NK-92 (cell line): ENCODE measurements around the gene MYL7.
"Not testable (repeated sequence)": the region's sequence is repeated elsewhere in the genome, so short reads cannot be mapped to it uniquely, and the experiment has no call there.

ENCODE experiments used
- DNase-seq: peaks from one replicate; lab custom pipeline; 2025; ENCODE audit not compliant: unreplicated experiment; lab: John Stamatoyannopoulos, UW

The MYL7 gene

DNA sequence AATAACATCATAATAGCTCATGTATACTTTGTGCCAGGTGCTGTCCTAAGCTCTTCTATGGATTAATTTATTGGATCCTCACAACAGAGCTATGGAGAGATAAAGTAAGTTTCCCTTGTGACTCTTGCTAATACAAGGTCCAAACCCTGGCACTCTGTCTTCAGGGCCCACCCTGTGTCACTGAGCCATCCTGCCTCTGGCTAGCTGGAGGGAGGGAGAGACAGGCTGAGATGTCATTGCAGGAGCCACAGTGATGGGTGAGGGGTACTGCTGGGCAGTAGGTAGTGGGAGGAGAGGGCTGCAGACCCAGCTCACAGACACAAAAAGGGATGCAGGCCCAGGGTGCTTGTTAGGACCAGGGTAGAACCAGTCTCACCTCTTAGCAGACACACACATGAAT, 31.2 kb upstream of the MYL7 start:
- DNase-seq = no peak

DNA sequence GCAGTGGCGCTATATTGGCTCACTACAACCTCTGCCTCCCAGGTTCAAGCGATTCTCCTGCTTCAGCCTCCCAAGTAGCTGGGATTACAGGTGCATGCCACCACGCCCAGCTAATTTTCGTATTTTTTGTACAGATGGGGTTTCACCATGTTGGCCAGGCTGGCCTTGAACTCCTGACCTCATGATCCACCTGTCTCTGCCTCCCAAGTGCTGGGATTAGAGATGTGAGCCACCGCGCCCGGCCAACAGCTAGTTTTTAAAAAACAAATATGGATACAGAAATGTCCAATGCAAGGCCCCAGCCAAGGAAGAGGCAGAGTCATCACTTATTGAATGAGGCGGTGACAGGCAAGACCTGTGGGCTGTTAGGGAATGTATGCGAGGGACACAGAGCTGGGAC, 30.8 kb upstream of the MYL7 start:
- not testable (repeated sequence) for DNase-seq

DNA sequence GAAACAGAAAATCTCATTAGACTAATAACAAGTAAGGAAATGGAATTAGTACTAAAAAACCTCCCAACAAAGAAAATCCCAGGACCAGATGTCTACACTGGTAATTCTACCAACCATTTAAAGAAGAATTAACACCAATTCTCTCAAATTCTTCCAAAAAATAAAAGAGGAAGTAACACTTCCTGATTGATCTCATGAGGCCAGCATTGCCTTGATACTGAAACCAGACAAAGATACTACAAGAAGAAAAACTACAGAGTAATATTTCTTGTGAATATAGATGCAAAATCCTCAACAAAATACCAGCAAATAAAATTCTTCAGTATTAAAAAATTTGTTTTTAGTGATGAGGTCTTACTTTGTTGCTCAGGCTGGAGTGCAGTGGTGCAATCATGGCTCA, 26.8 kb upstream of the MYL7 start:
- DNase-seq = no peak

DNA sequence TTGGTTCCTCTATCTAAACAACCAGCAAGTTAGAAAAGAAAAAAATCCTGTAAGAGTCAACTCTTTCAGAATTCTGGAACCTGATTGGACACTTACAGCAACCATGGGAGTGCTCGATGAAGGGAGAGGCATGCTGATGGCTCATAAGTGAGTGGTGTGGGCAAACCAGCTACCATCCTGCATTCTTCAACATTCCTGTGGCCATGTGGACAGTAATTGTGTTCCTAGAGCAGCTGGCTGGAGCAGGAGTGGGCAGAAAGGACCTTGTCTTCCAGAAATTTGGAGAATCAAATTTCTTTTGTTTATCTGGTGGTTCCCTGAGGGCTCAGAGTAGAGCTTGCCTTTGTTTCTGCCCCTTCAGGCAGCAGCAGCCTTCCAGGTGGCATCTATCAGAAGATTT, 22.5 kb upstream of the MYL7 start:
- no peak for DNase-seq

DNA sequence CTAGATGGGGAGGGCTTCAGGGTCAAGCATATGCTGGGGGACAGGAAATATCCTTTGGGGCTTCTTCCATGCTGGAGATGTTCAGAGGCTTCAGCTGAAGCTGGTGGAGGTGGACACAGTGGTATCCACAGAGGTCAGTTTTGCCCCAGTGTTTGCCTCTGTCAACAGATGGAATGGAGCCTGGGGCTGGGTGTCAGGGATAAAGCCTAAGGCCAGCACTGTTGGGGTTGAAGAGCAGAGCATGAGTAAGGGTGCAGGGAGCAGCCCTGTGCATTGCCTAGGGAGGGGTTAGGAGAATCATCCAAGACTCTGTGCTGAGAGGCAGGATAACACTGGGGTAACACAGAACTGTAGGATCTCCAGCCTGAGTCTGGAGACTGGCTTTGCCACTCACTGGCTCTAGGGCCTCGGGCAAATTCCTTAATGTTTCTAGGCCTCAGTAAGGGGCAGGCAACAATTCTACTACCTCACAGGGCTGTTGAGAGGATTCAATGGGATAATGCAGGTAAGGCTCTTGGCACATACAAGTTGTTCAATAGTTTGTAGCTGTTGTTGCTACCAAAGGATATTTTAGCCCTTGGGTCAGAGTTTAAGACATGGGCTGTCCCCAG, 21.8 kb upstream of the MYL7 start:
- no peak for DNase-seq

DNA sequence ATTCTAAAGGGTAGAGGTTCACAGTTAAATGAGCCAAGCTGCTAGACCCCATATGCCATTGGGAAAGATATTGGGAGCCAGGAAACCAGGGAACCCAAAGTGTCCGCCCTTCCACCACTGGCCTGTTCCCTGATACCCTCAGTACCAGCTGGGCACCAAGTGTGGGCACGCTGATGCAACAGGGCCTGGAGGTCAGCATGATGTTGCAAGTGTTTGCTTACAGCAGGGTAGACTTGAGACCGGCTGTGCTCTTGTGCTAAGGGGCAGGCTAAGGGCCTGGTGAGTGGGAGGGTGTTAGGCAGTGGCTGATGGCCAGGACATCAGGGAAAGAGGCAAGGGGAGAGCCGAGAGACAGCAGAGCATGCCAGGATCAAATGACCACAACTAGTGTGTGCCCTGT, 21.0 kb upstream of the MYL7 start:
- DNase-seq = no peak

DNA sequence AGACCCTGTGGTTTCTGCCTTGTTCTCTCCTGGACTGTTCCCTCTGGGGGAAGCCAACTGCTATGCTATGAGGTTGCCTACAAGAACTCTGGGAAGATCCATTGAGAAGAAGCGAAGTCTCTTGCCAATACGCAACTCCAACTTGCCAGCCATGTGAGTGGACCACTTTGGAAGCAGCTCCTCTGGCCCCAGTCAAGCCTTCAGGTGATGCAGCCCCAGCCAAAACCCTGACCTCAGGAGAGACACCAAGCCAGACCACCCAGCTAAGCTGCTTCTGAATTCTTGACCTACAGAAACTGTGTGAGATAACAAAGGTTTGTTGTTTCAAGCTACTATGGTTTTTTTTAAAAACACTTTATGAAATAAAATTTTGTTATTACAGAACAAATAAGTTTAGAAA, 20.2 kb upstream of the MYL7 start:
- DNase-seq = no peak

DNA sequence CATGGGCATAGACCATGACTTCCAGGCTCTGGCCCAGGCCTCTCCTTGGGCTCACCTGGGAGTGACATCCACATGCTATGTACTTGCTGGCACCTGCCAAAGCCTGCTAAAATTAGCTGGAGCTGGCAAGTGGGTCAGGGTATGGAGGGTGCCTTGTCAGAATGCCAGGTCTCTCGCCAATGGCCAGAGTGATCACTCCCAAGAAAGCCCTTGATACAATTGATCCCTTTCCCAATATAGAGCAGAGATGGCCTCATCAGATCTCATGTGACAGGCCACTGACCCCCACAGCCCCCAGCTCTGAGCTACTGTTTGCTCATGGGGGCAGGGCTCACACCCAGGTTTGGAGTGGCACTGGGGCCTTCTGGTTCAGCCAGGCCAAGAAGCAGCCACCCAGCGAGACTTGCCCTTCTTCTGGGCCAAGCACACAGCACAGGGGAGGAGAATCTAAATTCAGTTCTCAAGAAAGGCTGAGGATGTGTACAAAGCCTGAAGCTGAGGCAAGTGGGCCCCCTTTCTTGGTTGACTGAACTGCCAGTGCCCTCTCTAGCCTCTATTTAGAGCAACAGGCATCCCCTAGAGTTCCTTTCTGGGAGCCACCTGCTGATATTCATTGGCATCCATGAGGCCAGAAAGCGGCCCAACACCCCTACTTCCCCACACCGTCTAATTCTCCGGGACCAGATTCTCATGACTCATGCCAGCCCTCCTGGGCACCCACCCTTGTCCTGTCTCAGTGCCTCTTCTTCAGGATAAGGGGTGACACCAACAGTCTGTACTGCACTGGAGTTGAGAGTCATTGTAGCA, 18.9 kb upstream of the MYL7 start:
- DNase-seq = no peak

DNA sequence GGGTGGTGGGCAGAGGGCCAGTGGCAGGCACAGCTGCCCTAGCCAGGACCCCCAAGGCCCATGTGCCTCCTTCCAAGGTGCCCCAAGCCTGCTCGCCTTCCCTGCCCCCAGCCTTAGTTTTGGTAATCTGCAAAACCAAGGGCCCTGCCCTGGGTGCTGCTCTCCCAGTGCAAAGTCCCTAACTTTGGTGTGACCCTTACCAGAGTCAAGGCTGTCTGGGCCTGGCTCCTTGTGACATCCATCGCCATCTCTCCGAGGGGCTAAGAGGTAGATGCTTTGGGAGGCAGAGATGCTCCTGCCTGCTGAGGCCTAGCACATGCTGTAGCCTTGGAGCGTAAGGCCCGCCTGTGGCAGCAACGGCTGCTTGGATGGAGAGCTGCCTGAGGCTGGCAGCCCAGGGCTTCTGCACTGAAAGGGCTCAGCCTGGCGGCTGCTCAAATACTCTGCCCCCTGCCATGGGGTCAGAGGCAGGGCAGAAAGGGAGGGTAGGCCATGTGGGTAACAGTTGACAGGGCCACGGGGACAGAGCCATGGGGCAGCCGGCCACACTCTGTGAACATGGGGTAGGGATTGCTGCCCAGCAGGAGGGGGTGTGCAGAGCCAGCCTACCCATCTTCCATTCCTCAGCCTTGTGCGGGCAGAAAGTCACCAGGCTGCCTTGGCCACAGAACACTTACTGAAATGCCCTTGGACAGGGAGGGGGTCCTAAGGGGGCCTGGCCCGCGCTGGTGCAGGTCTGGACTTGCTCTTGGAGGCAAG, 17.9 kb upstream of the MYL7 start:
- no peak for DNase-seq

DNA sequence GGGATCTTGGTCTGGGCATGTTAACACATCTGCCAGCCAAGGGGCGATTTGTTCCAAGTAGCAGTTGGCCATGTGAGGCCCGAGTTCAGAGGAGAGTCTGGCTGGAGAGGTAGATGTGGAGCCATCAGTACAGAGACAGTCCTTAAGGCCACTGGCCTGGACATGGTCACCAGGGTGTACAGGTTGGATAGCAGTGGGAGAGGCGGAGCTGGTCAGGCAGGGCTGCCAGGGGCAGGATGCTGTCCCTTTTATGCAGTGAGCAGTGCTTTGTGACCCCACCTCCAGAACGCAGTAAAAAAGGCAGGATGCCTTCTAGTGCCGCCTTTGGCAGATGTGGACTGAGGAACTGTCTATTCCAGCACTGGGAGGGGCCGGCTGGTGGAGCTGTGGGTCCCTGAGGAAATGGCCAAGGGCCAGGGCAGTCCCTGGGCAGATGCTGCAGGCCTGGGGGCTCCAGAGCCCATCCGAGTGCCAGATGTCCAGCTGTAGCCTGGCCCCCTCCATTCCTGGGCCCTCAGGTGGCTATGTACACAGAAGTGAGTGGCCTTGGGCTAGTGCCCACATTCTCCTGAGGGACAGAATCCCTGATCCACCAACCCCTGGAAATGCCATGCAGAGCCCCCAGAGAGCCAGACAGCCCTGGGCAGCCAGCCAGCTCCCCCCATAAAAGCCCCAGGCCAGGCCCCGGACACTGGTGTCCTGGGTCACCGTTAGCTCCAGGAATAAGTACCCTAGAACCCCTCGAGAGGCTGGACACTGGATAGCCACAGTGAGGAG, 17.2 kb upstream of the MYL7 start:
- DNase-seq = no peak

DNA sequence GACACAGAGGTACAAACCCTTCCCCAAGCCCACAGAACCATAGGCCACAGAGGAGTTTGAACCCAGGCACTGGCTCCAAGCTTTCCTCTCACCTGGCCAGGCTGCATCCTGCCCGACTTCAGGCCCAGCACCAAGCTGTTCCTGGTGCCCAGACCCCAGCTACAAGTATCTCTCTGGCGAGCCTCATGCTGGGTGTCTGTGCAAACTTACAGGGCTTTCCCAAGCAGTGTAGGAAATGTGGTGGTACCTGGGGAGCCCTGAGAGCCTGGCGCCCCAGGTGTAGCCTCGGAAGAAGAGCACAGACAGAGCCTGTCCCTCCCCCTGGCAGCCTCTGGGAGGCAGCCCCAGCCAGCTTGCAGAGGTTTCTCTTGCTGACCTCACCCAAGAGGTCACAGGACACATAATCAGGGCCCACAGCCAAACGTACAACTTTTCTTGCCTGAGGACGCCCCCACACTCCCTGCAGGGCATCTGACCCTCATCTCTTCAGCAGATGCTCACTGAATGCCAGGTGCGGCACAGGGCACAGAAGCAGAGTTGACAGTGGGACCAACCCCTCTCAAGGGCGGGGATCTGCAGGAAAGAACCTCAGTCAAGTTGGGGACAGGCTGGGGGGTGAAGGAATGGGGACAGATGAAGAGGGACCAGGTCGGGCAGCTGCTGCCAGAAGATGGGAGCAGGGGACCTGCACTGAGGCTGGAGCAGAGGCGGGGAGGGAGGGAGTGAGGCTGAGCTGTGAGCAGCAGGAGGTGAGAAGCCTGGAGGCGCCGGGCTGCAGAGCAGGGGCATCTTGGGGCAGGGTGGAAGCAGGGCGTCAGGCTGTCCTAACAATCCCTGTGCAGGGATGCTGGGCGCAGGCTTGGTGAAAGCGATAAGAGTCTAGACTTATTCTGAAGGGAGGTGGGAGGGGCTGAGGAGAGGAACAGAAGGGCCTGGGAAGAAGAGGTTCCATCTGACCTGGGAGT, 16.3 kb upstream of the MYL7 start:
- DNase-seq = no peak

DNA sequence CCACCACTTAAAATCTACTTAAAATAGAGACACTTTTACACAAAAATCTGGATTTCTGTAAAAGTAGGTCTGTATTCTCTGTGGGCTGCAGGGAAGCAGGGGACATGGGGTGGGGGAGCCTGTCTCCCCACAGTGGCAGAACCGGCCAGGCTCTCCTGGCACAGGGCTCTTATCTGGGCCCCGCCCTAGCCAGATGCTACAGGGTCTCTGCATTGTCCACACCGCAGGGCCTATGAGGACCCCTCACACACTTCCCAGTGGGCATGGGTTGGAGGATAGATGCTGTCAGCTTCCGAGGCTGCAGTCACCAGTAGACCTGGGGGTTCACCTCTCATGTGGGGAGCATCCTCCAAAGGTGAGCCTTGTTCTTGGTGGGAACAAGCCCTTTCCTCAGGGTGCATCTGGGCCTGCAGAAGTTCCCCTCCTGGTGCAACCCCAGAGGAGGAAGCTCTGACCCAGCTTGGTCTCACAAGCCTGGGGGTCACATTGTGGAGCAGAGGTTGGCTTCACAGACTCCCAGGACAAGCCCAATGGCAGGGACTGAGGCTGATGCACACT, 15.4 kb upstream of the MYL7 start:
- no peak for DNase-seq

DNA sequence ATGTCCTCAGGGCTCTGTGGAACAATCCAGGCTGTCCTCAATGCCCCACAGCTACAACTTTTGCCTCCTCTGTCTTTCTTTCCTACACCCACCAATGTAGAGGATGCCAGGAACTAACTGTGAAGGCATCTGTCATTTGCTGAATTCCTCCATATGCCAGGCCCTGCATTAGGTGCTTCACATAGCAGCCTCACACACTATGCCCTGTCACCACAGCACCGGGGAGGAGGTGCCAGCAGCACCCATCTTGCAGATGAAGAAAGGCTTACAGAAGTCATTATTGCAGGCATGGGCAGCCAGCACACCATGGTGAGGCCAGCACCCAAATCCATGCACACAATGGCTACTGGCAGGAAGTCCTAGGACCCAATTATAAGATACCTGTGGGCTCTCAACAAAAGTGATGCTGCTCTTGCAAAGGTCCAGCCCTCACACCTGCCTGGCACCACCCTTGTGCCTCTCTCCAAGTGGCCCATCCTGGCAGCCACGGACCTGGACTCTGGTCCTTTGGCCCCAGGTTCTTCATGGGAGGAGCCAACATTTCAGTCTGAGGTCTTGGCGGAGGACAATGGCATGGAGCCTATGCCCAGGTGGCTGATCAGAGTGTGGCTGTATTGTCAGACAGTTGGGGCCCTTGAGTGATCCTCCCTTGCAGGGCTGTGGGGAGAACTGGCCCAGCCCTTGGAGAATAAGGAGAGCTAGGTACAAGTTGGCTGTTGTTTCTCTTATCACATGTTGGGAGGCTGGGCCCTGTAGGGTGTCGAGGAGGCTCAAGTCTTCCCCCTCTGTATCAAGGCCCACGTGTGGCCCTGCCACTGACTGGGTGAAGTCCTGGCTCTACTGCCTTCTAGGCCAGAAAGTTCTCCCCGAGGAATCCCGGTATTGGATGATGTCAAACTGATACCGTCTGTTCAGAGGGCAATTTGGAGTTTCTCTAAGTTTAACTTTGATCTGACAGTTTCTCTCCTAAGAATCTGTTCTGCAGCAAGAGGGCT, 14.4 kb upstream of the MYL7 start:
- no peak for DNase-seq

DNA sequence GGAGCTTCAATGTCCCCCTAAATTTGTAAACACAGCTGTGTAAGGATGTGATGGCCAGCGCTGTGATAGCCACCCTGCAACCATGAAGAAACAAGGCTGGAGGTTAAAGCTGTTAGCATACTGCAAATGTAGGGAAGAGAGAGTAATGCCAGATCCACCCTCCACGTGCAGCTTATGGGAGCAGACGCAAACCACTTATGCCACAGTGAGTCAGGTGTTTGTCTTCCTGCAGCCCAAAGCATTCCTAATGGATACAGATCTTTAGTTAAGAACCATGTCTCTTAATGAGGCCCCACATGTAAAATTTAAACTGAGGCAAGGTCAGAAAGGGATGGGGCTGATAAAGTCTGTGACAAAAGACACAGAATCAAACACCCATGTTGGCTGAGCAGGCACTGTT, 13.6 kb upstream of the MYL7 start:
- DNase-seq = no peak

DNA sequence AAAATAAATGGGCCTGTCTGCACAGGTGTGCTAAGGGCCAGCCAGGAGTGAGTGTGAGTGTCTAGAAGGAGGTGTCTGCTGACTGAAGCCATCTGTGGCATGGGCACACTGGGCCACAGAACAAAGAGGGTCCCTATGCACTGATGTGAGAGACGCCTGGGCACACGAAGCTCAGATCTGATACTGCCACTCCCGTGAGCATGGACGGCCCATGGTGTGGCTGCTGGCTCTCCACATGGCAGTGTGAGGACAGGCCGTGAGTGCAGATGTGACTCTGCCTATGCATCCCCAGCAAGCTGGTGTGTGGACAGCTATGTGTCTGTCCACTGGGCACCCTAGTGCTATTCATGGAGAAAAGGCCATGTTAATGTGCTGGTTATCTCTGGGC, 12.8 kb upstream of the MYL7 start:
- DNase-seq = no peak

DNA sequence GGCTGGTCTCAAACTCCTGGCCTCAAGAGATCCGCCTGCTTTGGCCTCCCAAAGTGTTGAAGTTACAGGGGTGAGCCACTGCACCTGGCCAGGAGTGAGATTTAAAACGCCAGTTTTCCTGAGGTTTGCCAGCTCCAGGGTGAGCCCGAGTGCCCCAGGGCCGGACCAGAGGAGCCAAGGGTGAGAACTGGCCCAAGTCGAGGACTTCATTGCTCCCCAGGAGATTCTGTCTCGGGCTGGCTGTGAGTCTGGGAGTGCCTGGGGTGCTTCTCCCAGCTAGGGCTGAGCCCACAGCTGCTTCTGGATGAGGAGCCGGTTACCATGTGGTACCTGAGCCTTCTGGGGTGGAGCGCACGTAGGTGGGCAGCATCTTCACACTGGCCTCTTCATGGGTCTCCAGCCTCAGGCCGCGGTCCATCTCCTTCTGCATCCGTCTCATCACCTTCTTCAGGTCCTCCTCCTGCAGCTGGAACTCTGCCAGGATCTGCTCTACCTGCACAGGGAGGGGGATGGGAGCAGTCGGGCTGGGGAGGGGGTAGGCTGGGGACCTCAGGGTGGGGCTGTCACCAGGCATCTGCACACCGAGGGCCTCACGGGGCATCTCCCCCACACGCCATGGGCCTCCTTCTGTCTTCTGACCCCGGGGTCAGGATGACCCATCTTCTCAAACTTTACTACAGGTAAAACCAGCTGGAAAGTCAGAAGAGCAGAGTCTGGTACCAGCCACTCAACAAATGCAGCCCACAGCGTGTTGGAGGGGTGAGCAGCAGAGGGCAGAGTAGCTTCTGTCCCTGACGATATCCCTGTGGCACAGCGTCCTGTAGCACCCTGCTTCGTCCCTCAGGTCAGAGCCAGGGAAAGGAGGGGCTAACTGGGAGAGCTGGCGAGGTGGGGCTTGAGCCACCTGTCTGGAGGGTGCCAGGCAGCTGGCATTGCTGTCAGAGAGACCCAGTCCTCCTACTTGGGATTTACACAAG, 12.1 kb upstream of the MYL7 start:
- no peak for DNase-seq

DNA sequence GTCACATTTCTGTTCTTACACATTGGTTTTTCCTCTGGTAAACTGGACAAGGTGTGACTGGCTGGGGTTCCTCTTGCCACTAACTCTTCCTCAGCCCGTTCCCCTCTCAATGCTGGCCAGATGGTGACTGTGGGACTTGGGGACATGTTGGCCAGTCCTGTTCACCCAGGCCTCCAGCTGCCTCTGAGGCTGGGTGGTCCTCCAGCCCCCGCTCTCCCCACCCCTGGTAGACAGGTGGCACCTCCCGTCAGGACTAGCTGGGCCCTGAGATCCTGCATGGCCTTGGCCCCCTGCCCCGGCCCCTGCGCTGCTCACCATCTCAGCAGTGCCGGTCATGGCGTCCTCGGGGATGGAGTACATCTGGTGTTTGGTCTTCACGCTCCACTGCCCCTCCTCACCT, 10.8 kb upstream of the MYL7 start:
- no peak for DNase-seq
